Heart right ventricle (tissue), 16 donors: ENCODE data around the gene CCL18. TPM values are rescaled to one million over a fixed set of nuclear protein-coding genes. Genes with fewer than 3 reads are reported as not detected.
"Not testable (repeated sequence)": the region's sequence is repeated elsewhere in the genome, so short reads cannot be mapped to it uniquely, and the experiment has no call there.

Experiments
- ATAC-seq, 8 donors: fragments of 200-7000 bp; cut with Tn5 transposase; one replicate each; pipeline ENCODE4 v1.9.1; 2020; ENCODE audit warnings: mild to moderate bottlenecking in 8 of 8, moderate library complexity in 8 of 8, moderate number of reproducible peaks in 1 of 8
- DNase-seq, 2 donors: peaks; one replicate each; pipeline ENCODE4 v3.0.0-alpha.2; 2020
- H3K27ac ChIP-seq, 10 donors: fragments of 200-600 bp; sonication (generic) in 2 of 10; one replicate each; pipeline versions ENCODE4 v1.5.0 to v1.8.0; 2020 to 2022; ENCODE audit warnings: mild to moderate bottlenecking in 3 of 10
- H3K27me3 ChIP-seq, 7 donors: fragments of 200-600 bp; one replicate each; pipeline ENCODE4 v1.8.0; 2021 to 2022; ENCODE audit warnings: mild to moderate bottlenecking in 2 of 7
- H3K36me3 ChIP-seq, 9 donors: fragments of 200-600 bp; sonication (generic) in 1 of 9; one replicate each; pipeline versions ENCODE4 v1.5.0 to v1.8.0; 2020 to 2022; ENCODE audit warnings: mild to moderate bottlenecking in 2 of 9
- H3K4me1 ChIP-seq, 9 donors: fragments of 200-600 bp; sonication (generic) in 1 of 9; one replicate each; pipeline versions ENCODE4 v1.5.0 to v1.8.0; 2020 to 2022; ENCODE audit warnings: mild to moderate bottlenecking in 4 of 9
- H3K4me3 ChIP-seq, 10 donors: fragments of 200-600 bp; sonication (generic) in 2 of 10; one replicate each; pipeline versions ENCODE4 v1.5.0 to v1.8.0; 2020 to 2022; ENCODE audit warnings: mild to moderate bottlenecking in 7 of 10, moderate library complexity in 2 of 10
- H3K9me3 ChIP-seq, 11 donors: fragments of 200-600 bp in 10 of 11; sonication (generic) in 2 of 11; one replicate each; pipeline versions ENCODE4 v1.5.0 to v1.8.0; 2013 to 2022; ENCODE audit warnings: mild to moderate bottlenecking in 2 of 11, control low read depth in 1 of 11, moderate library complexity in 1 of 11
- WGBS, 2 donors: extraction: QIAGEN DNeasy Blood & Tissue Kit; methylation state at CpG; one replicate each; pipeline ENCODE4 v1.1.7; 2013; ENCODE audit warnings: inconsistent platforms in 1 of 2; 5-methylcytosine and 5-hydroxymethylcytosine counted together
- intact Hi-C, 10 donors: fragments of 100-400 bp; cut with DNase I; formaldehyde crosslinking; loops; one replicate each; pipeline versions ENCODE4 v1.11.1 to v1.14.2; 2022
- polyA plus RNA-seq, 2 donors: library from polyadenylated mRNA; stranded (reverse); fragments of 200-250 nt; gene quantifications; one replicate each; pipeline ENCODE4 v1.2.3, GENCODE V29; 2013
- total RNA-seq, 10 donors: library from RNA; stranded (reverse); fragmentation: NEBNext Ultra II Directional in 3 of 10; extraction: Animal tissue kit (Norgen Biotek cat#: 25700) in 3 of 10; gene quantifications; one replicate each; pipeline versions ENCODE4 v1.2.1 to v1.2.4, GENCODE V29; 2021 to 2023
- TF ChIP-seq, protein P1 (sequence below), 9 donors: fragments of 200-600 bp; sonication (generic) in 2 of 9; IDR thresholded peaks; one replicate each; pipeline versions ENCODE4 v1.5.0 to v1.8.0; 2021 to 2022; ENCODE audit warnings: antibody characterized with exemption in 9 of 9, mild to moderate bottlenecking in 5 of 9, moderate library complexity in 1 of 9
- donor health status: Arrhythmogenic right ventricular cardiomyopathy.
- donor health status: ischemic (EF 13 %, LVEDD 7.1; RV severe dilation, severe dysfunction).
- donor health status: healthy with polysubstance abuse.
- donor health status: DM: no; HTN: yes; CAD: no.
- donor health status: DM: no; HTN: no; CAD: no.
- donor health status: ischemic (EF 25% LVEDD 6.9; RV normal size, moderate dysfunction).
- donor health status: ischemic (EF 25% LVEDD 5.7; RV mildly dilated, moderate dysfunction).
- donor health status: healthy.
- donor health status: DM: yes; HTN: yes; CAD: no.
- donor health status: Ischemic cardiomyopathy.
- donor health status: ischemic (EF 35%, LVEDD 5.7; RV mildly dilated, moderate dysfunction).
- donor health status: nonischemic (EF 11% LVEDD 7.7; RV severe dilation, severe dysfunction).
- donor health status: DM: yes; HTN: yes; CAD: no.
- donor health status: PGD.
- donor health status: ischemic (EF 29% LVEDD 5.4; RV normal size, mild dysfunction).
- donor health status: nonischemic (EF 23%, LVEDD 6.1; RV moderate dilation, normal function).

The CCL18 gene
- total and polyA plus RNA-seq, 12 donors, result 0.83 to 21.0 (median 1.7) TPM; not detected in 1

DNA sequence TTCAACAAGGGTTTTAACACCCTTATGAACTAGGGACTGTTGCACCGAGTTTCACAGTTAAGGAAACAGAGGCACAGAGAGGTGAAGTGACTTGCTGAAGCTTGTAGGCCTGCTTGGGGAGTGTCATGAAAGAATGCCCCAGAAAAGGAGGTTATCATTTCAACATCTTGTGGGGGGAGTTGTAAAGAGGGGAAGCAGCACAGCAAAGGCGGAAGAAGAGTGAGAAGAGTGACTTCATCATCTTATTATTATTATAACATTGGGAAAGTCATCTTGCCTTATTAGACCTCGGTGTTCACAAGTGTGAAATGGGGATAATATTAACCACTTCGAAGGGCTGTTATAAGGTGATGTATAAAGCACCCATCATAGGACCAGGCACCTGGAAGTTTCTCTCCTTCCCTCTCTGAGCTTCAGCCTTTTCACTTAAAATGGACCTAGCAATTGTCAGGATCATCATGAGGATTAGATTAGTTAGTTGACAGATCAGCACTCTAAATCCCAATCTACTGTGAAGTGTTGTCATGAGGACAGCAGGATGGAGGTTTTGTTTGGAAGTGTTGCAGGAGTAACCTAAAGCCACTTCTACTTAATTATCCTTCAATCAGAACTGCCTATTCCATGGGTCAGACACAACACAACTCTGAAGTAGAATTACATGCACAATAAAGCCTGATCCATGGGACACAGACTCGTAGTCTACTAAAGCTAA is 41.9 kb downstream of the CCL18 start:
- no peaks in the 10 kb centered on the region for H3K36me3 ChIP-seq
- DNase-seq (no peak), ATAC-seq (no peak)
- H3K4me3 ChIP-seq, result no peak overlapping the region
- TF ChIP-seq, protein P1, sequence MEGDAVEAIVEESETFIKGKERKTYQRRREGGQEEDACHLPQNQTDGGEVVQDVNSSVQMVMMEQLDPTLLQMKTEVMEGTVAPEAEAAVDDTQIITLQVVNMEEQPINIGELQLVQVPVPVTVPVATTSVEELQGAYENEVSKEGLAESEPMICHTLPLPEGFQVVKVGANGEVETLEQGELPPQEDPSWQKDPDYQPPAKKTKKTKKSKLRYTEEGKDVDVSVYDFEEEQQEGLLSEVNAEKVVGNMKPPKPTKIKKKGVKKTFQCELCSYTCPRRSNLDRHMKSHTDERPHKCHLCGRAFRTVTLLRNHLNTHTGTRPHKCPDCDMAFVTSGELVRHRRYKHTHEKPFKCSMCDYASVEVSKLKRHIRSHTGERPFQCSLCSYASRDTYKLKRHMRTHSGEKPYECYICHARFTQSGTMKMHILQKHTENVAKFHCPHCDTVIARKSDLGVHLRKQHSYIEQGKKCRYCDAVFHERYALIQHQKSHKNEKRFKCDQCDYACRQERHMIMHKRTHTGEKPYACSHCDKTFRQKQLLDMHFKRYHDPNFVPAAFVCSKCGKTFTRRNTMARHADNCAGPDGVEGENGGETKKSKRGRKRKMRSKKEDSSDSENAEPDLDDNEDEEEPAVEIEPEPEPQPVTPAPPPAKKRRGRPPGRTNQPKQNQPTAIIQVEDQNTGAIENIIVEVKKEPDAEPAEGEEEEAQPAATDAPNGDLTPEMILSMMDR (IDR thresholded peaks at IDR 0.05), result no peak
- no peaks in the 10 kb centered on the region for H3K9me3 ChIP-seq
- H3K27me3 ChIP-seq, result peaks cover 0 to 30% (median 4%) of the 10 kb centered on the region in 7 donors
- peaks cover 0 to 45% (median 0%) of the 10 kb centered on the region in 9 donors for H3K4me1 ChIP-seq
- 82 to 86% methylated on average over 5 of the region's 5 CpGs for WGBS, 2 donors
- intact Hi-C loops, result no loop called here
- peak overlapping the region in 1 of 10 donors; percentile 73 for H3K27ac ChIP-seq

- H3K4me3 ChIP-seq, result no peak overlapping the region
- TF ChIP-seq, protein P1 (IDR thresholded peaks at IDR 0.05), result no peak
- H3K36me3 ChIP-seq, result no peaks in the 10 kb centered on the region
- peaks cover 0 to 45% (median 0%) of the 10 kb centered on the region in 9 donors for H3K4me1 ChIP-seq
- DNase-seq (no peak), ATAC-seq (no peak)
- no peaks in the 10 kb centered on the region for H3K9me3 ChIP-seq
- intact Hi-C loops, result no loop called here
- H3K27ac ChIP-seq, result peak overlapping the region in 1 of 10 donors; percentile 73
- 87 to 94% methylated on average over 6 of the region's 6 CpGs for WGBS, 2 donors
- peaks cover 0 to 30% (median 4%) of the 10 kb centered on the region in 7 donors for H3K27me3 ChIP-seq
Measured at GRCh38 chr17:36106493-36106835, 42.4 kb downstream of the CCL18 start.

GRCh38 chr17:36107660-36108059 is 43.6 kb downstream of the CCL18 start:
- DNase-seq (no peak), ATAC-seq (peak in 1 of 8 donors; percentile 38)
- Histone ChIP-seq H3K36me3 (no peaks in the 10 kb centered on the region), H3K9me3 (peaks cover 0 to 3% (median 0%) of the 10 kb centered on the region in 11 donors), H3K4me1 (peaks cover 0 to 41% (median 0%) of the 10 kb centered on the region in 9 donors), H3K4me3 (no peak overlapping the region), H3K27ac (peak overlapping the region in 1 of 10 donors; percentile 59), H3K27me3 (peaks cover 0 to 27% (median 4%) of the 10 kb centered on the region in 7 donors)
- TF ChIP-seq, protein P1 (IDR thresholded peaks at IDR 0.05), result no peak
- intact Hi-C loops, result no loop called here
- 85 to 95% methylated on average over 3 of the region's 3 CpGs for WGBS, 2 donors

- H3K36me3 ChIP-seq, H3K9me3 ChIP-seq, H3K4me3 ChIP-seq, intact Hi-C loops, DNase-seq, ATAC-seq: not testable (repeated sequence)
- WGBS, 2 donors, result 77 to 85% methylated on average over 5 of the region's 5 CpGs
- peak overlapping the region in 1 of 10 donors; percentile 59 for H3K27ac ChIP-seq
- H3K27me3 ChIP-seq, result peaks cover 0 to 27% (median 4%) of the 10 kb centered on the region in 7 donors
- H3K4me1 ChIP-seq, result peaks cover 0 to 36% (median 0%) of the 10 kb centered on the region in 9 donors
Measured at GRCh38 chr17:36108265-36108664, 44.2 kb downstream of the CCL18 start.

DNA sequence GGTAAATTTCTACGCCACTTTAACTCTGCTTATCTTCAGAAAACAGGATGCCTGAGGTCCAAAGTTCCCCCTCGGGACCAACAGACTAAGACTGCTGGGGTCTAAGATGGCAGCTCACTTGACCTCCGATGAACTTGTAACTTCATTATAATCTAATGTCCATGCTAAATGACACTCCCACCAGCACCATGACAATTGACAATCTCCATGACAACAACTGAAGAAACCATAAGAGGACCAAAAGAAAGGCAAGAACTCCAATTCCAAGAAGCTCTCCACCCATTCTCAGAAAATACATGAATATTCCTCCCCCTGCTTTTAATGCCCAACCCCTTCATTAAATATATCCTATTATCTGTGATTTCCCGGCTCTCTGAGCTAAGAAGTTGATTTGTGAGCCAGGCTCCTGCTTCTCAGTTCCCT is 47.0 kb downstream of the CCL18 start:
- DNase-seq, result no peak
- intact Hi-C loops, result loop anchor here in 4 of 10 donors (2.0 to 10.0 kb wide), 3 partner anchors 56 to 76 kb away; no protein-coding TSS in a partner anchor
- Histone ChIP-seq H3K36me3 (no peaks in the 10 kb centered on the region), H3K4me3 (no peak overlapping the region), H3K27me3 (peaks cover 0 to 25% (median 4%) of the 10 kb centered on the region in 7 donors), H3K4me1 (peaks cover 0 to 22% (median 0%) of the 10 kb centered on the region in 9 donors), H3K27ac (no peak overlapping the region), H3K9me3 (peaks cover 0 to 3% (median 0%) of the 10 kb centered on the region in 11 donors)
- WGBS, 2 donors, result 76 to 77% methylated on average over 4 of the region's 4 CpGs
- no peak for ATAC-seq
- TF ChIP-seq, protein P1 (IDR thresholded peaks at IDR 0.05), result no peak
